GM04503 (cell line): ENCODE data around the gene DELE1.

Experiments used
- DNase-seq: peaks from one replicate; pipeline ENCODE4 v3.0.0-alpha.2; 2012; ENCODE audit warnings: low read depth

Gene DELE1

DNA sequence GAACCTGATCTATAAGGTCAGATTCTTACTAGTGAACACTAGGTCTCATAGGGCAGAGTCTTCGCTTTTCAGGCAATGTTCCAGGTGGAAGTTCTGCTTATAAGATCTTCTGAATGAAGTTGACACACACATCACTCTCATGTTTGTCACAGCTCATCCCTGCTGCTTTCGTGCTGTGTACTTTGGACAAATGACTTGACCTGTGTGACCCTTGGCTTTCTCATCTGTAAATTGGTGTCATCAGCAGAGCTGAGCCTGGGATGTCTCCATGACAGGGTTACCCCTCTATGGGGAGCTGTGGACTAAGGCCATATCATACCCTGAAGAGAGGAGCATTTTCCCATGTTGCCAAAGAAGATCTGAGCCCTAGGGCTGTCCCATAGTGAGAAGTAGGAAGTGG, 2.8 kb downstream of the DELE1 start:
- DNase-seq, result no peak

DNA sequence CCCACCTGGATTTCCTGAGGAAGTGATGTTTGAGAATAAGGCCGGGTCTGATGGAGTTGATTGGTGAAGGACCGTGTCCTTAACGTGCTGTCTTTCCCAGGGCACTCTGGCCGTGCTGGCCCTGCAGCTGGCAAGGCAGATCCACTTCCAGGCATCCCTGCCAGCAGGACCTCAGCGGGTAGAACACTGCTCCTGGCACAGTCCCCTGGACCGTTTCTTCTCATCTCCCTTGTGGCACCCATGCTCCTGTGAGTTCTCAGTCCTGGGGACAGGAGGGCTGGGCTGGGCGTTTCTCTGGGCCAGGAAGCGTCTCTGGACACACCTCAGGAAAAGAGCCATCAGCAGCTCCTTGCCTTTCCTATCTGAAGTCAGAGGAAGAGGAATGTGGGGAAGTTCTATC, 4.4 kb downstream of the DELE1 start:
- DNase-seq, result no peak

DNA sequence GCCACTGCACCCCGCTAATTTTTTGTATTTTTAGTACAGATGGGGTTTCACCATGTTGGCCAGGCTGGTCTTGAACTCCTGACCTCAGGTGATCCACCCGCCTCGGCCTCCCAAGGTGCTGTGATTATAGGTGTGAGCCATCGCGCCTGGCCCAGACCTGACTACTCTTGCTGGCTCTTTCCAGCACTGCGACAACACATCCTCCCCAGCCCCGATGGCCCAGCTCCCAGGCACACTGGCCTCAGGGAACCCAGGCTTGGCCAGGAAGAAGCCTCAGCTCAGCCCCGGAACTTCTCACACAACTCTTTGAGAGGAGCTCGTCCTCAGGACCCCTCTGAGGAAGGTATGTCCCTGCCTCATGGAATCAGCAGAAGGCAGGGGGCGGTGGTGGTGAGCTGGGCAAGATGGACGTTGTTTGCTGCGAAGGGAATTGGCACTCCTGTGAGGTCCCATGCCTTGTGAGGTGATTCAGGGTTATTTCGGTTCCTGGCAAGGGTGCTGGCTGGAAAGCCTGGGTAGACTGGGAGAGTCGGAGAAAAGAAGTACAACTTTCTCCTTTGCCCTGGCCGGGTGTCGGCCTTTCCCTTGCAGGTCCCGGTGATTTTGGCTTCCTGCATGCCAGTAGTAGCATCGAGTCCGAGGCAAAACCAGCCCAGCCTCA, 5.9 kb downstream of the DELE1 start:
- DNase-seq, result no peak

DNA sequence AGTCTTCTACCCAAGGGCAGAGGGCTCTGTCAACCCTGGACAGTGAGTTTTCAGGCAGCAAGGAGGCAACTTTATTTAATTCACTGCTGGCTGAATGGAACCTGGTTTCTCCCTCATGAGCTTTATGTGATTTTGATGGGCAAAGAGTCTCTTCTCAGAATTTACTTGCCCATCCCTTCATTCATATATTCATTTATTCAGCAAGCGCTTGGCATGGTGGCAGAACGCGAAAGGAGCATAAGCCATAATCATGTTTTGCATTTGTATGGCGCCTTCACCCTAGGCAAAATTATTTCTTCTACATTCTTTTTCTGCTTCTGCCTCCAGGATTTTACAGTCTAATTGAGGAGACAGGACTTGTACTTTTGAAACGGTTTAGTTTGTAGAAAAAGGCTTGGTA, 8.0 kb downstream of the DELE1 start:
- DNase-seq, result no peak

DNA sequence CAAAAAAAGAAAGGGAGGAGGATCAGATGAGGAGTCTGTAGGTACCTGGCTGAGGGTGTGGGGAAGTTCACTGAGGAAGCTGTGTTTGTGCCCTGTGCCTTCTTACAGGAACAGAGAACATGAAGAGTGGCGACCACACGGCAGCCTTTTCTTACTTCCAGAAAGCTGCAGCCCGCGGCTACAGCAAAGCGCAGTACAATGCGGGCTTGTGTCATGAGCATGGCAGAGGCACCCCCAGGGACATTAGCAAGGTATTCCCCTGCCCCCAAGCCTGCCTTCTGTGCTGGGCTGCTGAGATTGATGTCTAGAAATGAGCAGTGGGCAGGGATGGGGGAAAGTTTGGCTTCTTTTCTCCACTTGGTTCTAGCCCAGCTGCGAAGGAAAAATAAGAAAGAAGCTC, 9.5 kb downstream of the DELE1 start:
- no peak for DNase-seq

DNA sequence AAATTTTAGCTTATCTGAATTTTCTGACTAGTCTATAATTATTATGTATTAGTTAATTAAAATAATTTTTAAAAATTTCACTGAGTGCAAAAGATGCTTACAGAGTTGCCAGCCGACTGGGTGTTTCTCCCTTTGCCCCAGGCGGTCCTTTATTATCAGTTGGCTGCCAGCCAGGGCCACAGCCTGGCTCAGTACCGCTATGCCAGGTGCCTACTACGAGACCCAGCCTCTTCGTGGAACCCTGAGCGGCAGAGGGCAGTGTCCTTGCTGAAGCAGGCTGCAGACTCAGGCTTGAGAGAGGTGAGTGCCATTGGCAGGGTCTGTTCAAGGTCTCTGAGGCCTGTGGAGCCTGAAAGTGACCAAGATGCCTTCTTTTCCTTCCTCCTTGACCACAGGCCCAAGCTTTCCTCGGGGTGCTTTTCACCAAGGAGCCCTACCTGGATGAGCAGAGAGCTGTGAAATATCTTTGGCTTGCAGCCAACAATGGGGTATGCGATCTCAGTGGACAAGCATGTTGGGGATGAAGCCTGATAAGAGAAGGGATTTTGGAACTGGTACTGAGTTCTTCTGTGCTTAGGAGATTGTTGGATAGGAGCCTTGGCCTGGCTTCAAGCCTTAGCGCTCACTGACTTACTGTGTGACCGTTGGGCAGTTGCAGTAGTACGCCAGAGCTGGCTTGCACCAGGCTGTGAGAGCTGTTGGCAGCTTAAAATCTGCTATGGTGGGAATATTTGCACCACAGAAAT, 10.6 kb downstream of the DELE1 start:
- no peak for DNase-seq

DNA sequence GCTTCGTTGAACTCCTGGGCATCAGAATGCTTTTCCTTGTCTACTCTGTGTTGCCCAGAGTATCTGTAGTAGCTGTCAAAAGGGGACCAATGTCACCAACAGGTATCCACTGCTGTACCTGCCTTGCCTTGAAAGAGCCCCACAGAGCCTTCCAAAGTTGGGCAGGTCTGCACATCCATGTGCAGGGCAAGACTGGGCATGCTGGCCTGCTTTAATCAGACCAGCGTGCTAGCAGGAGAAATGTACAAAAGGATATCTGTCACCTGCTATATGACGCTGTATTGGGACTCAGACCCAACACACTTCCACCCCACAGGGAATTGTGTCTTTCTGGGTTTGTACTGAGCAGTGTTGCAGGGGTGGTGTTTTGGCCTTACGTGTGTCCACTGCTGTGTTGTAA, 11.9 kb downstream of the DELE1 start:
- DNase-seq, result no peak

DNA sequence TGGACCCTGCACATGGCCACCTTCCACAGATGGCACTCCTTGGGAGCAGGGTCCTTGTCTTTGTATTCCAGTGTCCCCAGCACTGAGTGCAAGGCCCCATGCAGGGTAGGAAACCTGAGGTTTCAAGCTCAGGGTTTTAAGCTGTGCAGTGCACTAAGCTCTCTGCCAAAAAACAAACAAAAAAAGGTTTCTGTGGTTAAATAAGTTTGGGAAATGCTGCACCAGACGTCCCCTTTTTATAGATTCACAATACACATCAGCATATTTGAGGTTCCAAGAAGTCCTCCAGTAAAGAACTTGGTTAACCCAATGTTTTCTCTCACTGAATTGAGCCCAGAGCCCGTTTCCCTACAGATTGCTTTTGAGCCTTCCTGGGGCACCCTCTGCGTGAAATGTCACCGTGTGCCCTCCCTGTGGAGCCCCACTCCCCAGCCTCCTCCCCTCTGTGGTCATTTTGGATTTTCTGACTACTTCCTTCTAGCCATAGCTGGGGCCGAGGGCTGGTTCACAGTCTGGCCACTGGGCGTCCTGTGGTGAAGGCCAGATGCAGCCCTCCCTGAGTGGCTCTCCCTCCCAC, 17.1 kb downstream of the DELE1 start:
- DNase-seq, result peak; percentile 32

DNA sequence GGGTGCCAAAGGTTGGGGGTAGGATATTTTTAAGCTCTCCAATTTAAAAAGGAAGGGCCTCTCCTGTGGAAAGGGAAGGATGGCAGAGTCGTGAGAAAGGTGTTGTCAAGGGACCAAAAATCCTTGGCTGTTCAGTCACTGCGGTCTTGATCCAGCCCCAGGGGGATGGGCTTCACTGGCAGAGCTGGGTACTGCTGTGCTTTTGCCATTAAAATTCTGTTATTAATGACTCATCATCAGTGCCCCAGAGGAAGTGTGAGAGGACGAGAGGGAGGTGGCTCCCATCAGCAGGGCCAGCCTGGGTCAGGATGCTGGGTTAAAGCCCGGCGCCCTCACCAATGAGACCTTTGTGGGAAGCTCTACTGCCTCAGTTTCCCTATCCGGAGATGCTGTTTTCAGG, 17.6 kb downstream of the DELE1 start:
- DNase-seq, result no peak

DNA sequence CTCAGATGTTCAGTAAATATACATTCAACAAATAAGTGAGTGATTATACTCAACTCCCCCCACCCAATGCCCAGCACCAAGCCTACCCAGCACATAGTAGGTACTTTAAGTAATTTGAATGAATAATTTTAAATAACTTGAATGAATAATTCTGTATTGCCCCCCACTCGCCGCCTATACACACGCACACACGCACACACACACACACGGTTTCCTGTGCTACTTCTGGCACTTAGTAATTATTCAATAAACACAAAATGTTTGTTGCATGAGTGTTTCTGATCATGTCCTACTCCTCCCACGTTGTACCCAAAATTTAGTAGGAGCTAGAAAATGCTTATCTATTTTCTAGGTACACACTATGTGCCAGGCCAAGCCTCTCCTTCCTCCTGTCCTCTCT, 18.1 kb downstream of the DELE1 start:
- no peak for DNase-seq

DNA sequence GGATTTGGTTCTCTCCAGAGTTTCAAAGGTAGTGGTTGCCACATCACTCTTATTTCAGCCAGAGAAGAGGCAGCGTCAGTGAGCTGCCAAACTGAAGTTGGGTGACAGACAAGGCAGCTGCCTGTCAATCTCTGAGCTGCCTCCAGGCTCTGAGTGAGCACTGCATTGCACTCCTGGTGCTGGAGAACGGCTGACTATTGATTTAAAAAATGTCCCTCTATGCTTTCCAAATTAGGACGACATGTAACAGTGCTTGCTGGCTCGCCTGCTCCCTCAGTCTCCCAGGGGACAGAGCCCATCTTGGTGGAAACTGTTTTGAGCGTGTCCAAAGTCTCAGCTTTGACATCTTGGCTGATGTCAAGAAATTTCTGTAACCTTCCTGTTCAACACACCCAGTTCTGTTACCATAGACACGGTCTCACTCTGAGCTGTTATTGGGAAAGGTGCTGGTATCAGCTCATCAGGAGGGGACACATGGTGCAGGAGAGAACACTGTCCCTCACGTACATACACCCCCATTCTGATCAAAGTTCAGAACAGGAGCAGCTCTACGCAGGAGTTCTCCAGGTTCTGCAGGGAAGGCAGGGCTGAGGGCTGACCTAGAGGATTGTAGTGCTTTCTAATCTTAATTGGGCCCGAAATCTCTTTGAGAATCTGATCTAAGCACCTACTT, 18.6 kb downstream of the DELE1 start:
- no peak for DNase-seq

DNA sequence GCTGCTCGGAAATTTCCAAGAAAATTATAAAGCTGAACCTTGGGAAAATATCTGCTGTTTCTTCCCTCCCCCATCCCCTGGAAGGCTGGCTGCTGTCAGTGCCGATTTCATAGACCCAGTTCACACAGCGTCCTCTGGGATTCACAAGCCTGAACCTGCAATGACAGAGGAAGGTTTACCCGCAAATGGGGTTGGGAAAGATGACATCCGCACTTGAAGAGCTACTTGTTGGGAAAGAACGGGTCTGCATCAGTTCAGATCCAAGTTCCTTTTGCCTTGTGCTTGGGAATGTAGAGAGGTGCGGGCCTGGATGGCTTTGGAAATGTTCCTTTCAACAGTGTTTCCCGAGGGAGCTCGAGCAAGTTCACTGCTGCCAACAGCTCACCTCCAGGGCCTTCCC, 20.4 kb downstream of the DELE1 start:
- no peak for DNase-seq

DNA sequence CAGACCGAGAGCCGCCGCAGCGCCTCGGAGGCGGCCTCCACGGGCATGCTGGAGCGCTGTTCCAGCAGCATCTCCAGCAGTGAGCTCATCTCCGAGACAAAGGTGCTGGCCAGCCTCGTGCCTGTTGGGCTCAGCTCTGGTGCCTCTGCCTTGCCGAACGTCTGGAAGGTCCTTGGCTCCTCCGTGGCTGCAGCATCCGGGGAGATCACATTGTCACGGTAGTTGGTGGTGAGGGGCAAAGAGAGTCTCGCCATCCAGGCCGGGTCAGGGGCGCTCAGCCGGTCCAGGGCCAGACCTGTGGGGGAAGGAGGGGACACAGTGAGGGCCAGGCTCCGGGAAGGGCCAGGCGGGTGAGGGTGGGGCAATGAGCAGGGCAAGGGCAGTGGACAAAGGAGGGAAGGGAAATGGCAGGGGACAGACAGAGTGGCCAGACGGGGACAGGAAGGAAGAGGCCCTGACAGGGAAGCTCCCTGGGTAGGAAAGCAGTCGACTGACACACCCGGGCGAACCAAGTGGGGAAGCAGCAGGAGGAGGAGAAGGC, 21.9 kb downstream of the DELE1 start:
- DNase-seq, result no peak

DNA sequence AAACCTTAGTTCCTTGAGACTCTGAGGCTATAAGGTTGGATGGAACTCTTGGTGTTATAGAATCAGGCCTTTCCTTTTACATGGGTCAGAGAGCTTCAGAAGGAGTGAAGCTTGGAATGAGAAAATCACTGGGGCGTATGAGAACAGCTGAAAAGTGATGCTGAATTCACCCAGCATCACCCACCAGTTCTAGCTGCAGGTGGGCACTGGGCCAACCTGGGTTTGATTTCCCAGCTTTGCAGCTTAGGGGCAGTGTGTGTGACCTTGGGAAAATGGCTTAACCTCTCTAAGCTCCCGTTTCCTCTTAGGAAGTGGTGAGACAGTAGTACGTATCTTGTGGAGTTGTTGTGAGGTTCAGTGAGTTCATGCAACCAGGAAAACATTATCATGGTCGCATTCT, 23.6 kb downstream of the DELE1 start:
- DNase-seq, result no peak

DNA sequence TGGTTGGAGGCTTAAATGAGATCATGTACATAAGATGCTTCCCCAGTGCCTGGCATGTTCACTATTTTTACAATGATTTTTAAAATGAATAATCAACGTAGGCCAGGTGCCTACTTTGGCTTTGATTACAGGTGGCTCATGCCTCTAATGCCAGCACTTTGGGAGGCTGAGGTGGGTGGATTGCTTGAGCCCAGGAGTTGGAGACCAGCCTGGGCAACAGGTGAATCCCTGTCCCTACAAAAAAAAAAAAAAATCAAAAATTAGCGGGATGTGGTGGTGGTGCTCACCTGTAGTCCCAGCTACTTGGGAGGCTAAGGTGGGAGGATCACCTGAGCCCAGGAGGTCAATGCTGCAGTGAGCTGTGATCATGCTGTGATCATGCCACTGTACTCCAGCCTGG, 25.1 kb downstream of the DELE1 start:
- DNase-seq, result no peak

DNA sequence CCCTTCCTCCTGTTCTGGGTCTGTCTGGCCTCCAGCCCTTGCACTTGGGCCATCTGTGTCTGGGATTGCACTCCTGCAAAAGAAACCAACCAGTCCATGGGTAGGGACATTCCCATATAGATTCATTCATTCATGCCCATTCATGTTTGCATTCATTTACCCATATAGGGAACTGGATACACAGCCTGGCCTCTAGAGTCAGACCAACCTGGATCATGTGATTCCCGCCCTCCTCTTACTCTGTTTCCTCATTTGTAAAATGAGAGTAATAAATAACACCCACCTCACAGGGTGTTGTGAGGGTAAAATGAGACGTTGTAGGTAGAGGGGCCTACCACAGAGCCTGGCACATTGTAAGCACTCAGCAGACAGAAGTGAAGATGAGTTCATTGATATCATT, 25.8 kb downstream of the DELE1 start:
- DNase-seq, result no peak

DNA sequence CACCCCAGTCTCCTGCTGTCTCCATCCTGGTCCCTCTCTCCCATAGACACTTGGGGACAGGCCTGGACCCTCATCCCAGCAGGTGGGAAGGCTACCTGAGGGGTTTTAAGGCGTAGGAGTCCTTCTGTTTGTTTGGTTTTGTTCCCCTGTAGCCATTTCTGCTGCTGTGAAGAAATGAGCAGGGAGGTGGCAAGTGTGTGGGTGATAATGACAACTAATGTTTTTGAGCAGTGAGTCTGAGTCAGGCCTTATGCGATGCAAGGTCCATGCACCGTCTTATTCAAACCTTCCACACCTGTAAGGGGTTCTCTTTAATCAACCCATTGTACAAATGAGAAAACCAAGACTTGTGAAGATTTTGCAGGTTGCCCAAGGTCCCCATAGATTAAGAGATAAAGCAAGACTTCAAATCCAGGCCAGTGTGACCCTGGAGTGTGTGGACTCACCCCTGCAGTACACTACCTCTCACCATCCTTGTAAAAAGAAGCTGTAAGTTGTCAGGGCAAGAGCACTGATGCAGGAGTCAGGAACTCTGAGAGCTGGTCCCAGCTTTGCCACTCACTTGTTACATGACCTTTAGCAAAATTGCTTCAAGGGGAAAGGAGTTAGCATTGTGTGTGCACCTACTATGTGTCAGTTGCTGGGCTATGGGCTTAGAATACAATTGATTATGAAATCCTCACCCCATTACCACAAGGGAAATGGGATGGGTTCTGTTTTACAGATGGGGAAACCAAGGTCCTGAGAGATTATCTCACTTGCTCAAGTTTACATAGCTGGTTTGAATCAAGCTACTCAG, 26.7 kb downstream of the DELE1 start:
- DNase-seq, result no peak

DNA sequence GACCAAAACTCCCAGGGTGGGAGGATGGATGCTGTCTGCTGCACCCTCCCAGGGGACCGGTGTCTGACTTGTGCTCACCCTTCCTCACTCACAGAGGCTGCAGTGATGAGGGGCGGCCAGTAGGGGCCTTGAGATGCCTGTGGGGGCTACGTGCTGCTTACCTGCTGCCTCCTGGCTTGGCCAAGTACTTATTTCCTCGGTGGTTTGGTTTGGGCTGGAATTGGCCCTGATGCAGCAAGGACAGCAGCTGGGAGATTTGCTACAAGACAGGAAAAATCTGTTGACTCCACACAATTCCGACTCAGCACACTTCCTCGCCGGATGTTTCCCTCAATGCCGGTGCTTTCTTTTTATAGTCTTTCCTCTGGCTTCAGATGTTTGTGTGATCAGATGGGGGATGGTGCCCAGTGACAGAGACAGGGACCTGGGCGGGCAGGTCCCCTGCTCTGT, 27.7 kb downstream of the DELE1 start:
- DNase-seq, result no peak

DNA sequence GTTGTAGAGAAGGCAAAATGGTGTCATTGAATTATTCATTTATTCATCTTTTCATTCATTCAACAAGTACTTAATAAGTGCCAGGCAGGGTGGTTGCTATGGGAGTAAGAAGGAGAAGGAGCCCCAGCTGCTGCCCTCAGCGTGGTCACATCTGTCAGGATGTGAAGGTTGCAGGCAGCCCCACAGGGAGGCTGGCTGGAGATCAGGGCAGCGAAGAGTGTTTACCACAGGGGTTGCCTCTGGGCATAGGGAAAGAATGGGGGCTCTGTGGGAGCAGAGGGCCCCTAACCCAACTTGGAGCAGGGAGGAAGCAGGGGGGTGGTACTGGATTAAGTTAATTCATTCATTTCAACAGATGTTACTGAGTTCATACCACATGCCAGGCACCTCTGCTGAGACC, 28.3 kb downstream of the DELE1 start:
- no peak for DNase-seq

DNA sequence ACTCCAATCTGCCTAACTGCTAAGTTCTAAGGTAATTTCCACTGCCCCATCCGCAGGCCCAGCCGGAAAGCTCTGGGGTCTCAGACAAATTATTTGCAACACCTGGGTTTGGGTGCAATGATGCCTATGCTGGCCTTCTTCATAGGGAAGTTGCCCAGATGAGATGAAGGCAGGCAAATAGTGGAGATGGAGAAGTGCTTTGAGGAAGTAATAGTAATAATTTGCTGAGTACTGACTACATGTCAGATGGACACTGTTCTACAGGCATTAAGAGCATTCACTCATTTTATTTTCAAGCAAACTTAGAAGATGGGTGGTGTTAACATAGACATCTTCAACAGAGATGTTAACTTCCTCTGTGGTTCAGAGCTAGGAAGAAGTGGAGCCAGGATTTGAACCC, 30.5 kb downstream of the DELE1 start:
- DNase-seq, result no peak

DNA sequence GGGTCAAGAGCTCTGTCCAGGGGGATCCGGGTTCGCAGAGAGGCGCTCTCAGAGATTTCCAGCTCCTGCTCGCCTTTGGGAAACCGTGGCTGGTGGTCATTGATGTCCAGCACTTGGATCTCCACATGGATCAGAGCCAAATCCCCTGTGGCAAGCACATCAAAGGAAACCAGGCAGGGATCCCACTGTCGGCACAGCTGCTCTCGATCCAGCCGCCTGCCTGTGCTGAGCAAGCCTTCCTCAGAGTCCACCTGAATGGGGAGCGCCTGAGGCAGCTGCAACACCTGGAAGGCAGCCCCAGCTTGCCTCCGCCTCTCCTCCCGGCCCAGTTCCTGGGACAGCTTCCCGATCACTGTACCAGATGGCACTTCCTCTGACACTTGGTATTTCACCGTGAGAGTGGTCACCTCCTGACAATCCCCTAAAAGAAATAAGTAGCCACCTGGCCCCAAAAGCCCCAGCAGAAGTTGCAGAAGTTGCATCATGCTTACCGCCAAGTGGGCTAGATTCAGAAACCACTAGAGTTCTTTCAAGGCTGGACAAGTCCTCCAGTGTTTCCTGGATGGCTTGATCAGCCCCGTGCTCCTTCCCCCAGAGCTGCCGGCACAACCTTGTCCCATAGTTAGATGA, 33.8 kb downstream of the DELE1 start:
- DNase-seq, result no peak
